DOHH2 (cell line): ENCODE data around the gene ORMDL3.

Experiments
- CTCF ChIP-seq: fragments of 200-600 bp; sonication (generic); IDR thresholded peaks from one replicate; pipeline ENCODE4 v1.5.1; 2014; ENCODE audit warnings: antibody characterized with exemption, mild to moderate bottlenecking, low read depth, low read length; ENCODE audit not compliant: poor library complexity, severe bottlenecking
- EZH2phosphoT487 ChIP-seq: fragments of 200-600 bp; sonication (generic); IDR thresholded peaks from 2 replicates; pipeline ENCODE4 v1.6.1; 2017; ENCODE audit warnings: borderline replicate concordance, mild to moderate bottlenecking, antibody characterized with exemption, low read length, moderate library complexity, mixed read lengths

- TF ChIP-seq CTCF, result no peak
- no peak for TF ChIP-seq EZH2phosphoT487
Observed at GRCh38 chr17:39954876-39955275, 27.5 kb upstream of the ORMDL3 start.
